Hypothalamus (tissue), 51 donors: ENCODE measurements around the gene TAOK1.

ENCODE experiments used
- DNase-seq, 51 donors: peaks; one replicate each; lab custom pipeline; 2025; lab: John Stamatoyannopoulos, UW

TAOK1 gene

DNA sequence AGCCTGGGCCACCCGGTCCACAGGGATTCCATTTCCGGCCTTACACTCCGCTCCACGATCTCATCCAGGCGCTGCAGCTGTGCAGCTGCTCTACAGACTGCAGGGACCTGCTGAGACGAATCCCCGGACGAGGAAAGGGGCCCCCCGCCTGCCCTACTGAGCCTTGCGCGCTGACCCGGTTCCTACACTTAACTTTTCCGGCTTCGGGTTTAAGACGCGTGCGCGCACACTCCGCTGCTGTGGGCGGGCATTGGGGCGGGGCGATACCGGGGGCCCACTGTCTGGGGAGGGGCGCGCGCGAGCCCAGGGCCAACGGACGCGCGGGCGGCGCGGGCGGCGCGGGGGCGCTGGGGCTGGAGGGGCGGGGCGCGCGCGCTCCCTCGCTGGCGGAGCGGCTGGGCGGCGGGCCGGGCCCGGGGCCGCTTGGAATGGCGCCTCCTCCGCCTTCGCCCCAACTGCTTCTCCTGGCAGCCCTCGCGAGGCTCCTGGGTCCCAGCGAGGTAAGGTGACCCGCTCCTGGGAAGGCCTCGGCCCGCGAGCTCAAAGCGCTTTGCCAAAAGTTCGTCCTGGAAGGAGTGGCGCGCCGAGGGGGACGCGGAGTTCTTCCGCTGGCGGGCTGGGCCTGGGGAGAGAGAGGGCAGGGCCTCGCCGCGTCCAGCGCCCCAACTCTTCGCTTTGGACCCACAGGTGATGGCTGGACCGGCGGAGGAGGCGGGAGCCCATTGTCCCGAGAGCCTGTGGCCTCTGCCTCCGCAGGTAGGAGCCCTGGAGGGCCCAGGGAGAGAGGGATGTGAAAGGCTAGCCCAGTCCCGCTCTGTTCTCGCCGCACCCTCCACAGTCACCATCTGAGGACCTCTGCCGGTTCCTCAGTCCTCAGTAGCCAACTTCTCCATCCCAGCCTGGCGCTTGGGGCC is 178.4 kb downstream of the TAOK1 start, which contains the start of gene TP53I13:
Gene TP53I13, plus strand, starts transcription at position 371 of the 914 bp plus-strand sequence. Its CDS starts 58 bp downstream, at position 429.
- DNase-seq, result peak in 44 of 51 donors; percentile 38 to 88 (median 74)

DNA sequence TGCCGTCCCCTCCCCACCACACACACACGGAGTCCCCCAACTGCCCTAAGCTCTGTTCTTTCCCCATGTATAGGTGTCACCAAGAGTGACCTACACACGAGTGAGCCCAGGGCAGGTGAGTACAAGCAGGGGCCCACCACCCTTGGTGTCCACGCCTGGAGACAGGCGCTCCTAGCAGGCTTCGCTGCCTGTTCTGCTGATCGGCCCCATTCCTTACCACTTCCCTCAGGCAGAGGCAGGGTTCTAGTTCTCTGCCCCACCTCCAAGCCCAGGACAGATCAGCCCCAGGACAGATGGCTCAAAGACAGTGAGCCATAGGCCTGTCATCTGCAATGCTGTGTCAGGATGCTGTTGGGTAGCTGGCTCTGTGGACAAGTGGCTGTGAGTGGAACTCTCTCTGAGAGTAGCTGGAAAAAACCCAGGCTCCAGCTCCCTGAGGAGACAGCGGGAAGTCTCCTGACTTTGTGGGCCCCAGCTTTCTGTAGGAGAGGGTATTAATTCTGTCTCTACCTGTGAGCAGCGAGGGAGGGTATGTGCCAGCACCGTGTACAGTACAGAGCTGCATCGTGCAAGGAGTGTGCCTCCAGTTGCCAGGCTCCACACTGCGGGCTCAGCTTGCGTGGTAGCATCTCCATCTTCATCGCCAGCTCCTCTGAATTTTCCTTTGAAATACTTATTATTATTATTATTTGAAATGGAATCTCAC is 179.2 kb downstream of the TAOK1 start:
- peak in 1 of 51 donors; percentile 55 for DNase-seq

- no peak for DNase-seq
These were observed 180.4 kb downstream of the TAOK1 start for GRCh38 chr17:29570521-29570920.

DNA sequence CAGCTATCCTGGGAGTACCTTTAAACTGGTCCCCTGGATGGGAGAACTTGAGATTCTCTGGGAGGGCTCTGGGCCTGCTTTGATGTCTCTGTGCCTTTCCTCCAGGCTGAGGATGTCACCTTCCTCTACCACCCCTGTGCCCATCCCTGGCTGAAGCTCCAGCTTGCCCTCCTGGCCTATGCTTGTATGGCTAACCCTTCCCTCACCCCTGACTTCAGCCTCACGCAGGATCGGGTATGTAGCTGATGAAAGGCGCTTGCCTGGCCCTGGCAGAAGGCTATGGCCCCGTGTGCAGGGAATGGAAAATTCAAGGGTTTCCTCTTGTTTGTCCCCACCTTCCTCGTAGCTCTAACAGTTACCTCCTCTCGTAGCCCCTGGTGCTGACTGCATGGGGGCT is 181.3 kb downstream of the TAOK1 start:
- DNase-seq, result no peak

DNA sequence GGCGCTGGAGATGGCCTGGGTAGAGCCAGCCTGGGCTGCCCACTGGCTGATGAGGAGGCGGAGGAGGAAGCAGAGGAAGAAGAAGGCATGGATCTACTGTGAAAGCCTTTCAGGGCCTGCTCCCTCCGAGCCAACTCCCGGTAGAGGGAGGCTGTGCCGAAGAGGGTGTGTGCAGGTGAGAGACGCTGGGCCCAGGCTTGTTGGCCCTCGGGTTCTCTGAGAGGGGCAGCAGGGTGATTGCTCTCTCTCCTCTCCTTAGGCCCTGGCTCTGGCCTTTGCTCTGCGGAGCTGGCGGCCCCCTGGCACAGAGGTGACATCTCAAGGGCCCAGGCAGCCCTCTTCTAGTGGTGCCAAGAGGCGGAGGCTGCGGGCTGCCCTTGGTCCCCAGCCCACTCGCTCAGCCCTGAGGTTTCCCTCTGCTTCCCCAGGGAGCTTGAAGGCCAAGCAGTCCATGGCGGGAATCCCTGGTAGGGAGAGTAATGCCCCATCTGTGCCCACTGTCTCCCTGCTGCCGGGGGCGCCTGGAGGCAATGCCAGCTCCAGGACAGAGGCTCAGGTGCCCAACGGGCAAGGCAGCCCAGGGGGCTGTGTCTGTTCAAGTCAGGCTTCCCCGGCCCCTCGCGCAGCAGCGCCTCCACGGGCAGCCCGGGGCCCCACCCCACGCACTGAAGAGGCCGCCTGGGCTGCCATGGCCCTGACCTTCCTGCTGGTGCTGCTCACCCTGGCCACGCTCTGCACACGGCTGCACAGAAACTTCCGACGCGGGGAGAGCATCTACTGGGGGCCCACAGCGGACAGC is 181.9 kb downstream of the TAOK1 start:
- peak in 1 of 51 donors; percentile 34 for DNase-seq

DNA sequence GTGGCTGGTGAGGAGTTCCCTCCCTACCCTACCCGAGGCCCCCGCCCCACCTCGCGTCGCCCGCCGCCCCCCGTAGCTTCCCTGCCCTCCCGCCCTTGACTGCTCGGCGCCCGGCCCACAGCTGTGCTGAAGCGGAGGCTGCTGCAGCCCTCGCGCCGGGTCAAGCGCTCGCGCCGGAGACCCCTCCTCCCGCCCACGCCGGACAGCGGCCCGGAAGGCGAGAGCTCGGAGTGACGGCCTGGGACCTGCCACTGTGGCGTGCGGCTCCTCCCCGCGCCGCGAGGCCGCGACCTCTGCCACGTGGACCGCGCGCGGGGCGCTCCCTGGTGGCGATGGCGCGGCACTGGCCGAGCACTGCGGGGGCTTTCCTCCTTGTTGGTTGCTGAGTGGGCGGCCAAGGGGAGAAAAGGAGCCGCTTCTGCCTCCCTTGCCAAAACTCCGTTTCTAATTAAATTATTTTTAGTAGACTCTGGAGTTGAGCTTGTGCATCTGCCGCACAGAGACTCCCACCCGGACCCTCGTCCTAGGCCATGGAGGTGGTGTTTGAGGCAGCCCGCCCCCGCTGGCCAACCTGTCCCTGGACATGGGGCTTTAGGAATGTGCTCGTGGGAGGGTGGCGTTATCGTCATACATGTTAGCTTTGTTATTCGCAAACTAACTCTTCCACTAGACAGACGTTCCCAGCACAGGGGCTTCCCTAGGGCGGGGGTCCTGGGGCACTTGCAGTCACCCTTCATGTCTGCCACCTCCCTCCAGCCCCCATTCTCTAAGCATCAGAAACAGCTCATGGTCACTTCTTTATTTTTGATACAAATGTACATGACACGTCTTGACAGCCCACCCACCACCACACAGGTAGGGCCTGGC is 182.8 kb downstream of the TAOK1 start:
- peak in 28 of 51 donors; percentile 28 to 76 (median 50) for DNase-seq

GRCh38 chr17:29573558-29573869 is 183.4 kb downstream of the TAOK1 start:
- DNase-seq, result no peak

- no peak for DNase-seq
These were observed 183.9 kb downstream of the TAOK1 start for GRCh38 chr17:29573871-29574731.

DNA sequence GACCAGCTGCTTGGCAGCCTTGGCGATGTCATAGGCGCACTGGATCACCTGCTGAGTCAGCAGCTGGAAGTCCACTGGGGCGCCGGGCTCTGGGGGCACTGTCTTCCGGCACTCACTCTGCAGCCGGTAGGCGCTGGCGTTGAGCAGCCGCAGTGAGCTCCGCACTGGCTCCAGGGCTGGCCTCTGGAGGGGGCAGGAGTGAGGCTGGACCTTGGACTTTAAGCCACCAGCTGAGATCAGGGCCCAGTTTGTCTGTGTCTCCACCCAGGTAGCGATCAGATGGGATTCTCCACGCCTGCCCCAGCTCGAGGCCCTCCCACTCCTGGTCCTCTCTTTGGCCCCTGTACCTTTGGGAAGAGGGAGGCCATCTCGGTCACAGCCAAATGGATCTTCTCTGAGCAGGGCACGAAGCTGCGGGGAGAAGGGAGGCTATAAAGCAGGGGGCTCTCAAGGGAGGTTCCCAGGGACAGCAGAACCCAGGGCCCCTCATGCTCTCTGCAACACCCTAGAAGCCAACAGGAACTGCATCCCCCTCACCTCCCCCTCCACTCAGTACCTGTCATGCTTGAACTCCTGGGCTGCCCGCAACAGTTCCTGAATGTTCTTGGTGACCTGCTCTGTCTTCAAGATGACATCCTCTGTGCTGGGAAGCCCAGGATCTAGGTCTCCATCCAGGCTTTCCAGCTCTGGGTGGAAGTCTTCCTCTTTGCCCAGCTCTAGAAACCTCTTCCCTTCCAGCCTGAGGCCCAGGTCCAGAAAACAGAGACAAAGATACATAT is 184.8 kb downstream of the TAOK1 start:
- DNase-seq, result no peak

DNA sequence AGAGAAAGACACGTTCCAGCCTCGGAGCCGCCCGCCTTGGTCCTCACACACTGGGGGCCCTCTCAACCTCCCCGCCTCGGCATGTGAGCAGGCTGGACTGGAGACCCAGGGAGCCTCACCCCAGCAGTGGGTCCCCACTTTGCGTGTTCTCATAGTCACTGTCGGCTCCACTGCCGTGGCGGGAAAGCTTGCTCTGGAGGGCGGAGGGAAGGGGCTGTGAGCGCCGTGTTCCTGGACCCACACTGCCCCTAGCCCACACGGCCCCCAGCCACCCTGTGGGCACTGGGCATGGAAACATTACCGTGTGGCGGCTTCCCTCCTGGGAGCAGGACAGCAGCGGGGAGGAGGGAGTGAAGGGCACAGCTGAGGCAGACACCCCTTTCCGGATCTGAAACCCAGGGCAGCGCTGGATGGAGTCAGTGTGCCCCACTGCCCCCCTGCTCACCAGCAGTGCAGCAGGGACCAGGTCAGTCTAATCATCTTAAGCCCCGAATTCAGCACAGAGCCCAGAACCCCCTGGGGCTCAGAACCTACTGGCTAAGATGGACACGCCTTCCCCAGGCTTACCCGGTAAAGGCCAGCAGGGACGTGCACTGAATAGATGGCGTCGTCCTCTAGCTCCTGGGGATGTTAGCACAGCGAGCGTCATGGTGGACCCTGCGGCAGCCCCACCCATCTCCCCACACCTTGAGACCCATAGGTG is 185.5 kb downstream of the TAOK1 start:
- no peak for DNase-seq

- no peak for DNase-seq
These were observed 186.2 kb downstream of the TAOK1 start for GRCh38 chr17:29576214-29577000.

- DNase-seq, result no peak
These were observed 186.8 kb downstream of the TAOK1 start for GRCh38 chr17:29577001-29577370.

GRCh38 chr17:29577385-29578211 is 187.4 kb downstream of the TAOK1 start:
- peak in 38 of 51 donors; percentile 31 to 85 (median 65) for DNase-seq

- no peak for DNase-seq
These were observed 188.7 kb downstream of the TAOK1 start for GRCh38 chr17:29578626-29579485.
